SKM-1 (cell line): ENCODE measurements around the gene CECR2.
"Not testable (repeated sequence)": the region's sequence is repeated elsewhere in the genome, so short reads cannot be mapped to it uniquely, and the experiment has no call there.

Experiments
- DNase-seq: peaks from one replicate; lab custom pipeline; 2025; ENCODE audit not compliant: unreplicated experiment; lab: John Stamatoyannopoulos, UW

CECR2 gene

GRCh38 chr22:17400305-17400704 is 31.0 kb downstream of the CECR2 start:
- DNase-seq = no peak

- DNase-seq = no peak
Measured at GRCh38 chr22:17401728-17402127, 32.5 kb downstream of the CECR2 start.

- no peak for DNase-seq
Measured at GRCh38 chr22:17402293-17402692, 33.0 kb downstream of the CECR2 start.

- DNase-seq = no peak
Measured at GRCh38 chr22:17403906-17404305, 34.6 kb downstream of the CECR2 start.

GRCh38 chr22:17407643-17408042 is 38.4 kb downstream of the CECR2 start:
- DNase-seq = no peak

GRCh38 chr22:17410576-17410975 is 41.3 kb downstream of the CECR2 start:
- DNase-seq = no peak

GRCh38 chr22:17411213-17411612 is 42.0 kb downstream of the CECR2 start:
- no peak for DNase-seq

- DNase-seq = no peak
Measured at GRCh38 chr22:17412232-17412631, 43.0 kb downstream of the CECR2 start.

GRCh38 chr22:17418890-17419324 is 49.6 kb downstream of the CECR2 start:
- no peak for DNase-seq

- no peak for DNase-seq
Measured at GRCh38 chr22:17419348-17419747, 50.1 kb downstream of the CECR2 start.

GRCh38 chr22:17422736-17423343 is 53.6 kb downstream of the CECR2 start:
- DNase-seq = no peak

- no peak for DNase-seq
Measured at GRCh38 chr22:17423616-17424015, 54.4 kb downstream of the CECR2 start.

GRCh38 chr22:17427528-17427927 is 58.3 kb downstream of the CECR2 start:
- not testable (repeated sequence) for DNase-seq

- no peak for DNase-seq
Measured at GRCh38 chr22:17429516-17429915, 60.3 kb downstream of the CECR2 start.

GRCh38 chr22:17430412-17430811 is 61.2 kb downstream of the CECR2 start:
- no peak for DNase-seq

GRCh38 chr22:17431179-17431578 is 61.9 kb downstream of the CECR2 start:
- no peak for DNase-seq

- no peak for DNase-seq
Measured at GRCh38 chr22:17434856-17435255, 65.6 kb downstream of the CECR2 start.

- DNase-seq = no peak
Measured at GRCh38 chr22:17435375-17435774, 66.1 kb downstream of the CECR2 start.

GRCh38 chr22:17436382-17436980 is 67.2 kb downstream of the CECR2 start:
- DNase-seq = peak; percentile 71

GRCh38 chr22:17436981-17437412 is 67.7 kb downstream of the CECR2 start:
- DNase-seq = no peak

- DNase-seq = no peak
Measured at GRCh38 chr22:17438026-17438425, 68.8 kb downstream of the CECR2 start.

- DNase-seq = no peak
Measured at GRCh38 chr22:17441326-17441725, 72.1 kb downstream of the CECR2 start.
